Esophagus squamous epithelium (tissue), 5 donors: Measurements from ENCODE around the gene C8B. TPM values are rescaled to one million over a fixed set of nuclear protein-coding genes. Genes with fewer than 3 reads are reported as not detected.

Experiments
- DNase-seq: peaks from one replicate; lab custom pipeline; 2025; lab: John Stamatoyannopoulos, UW
- H3K27ac ChIP-seq, 4 donors: fragments of 200-600 bp; sonication (generic); one replicate each; pipeline ENCODE4 v1.5.1; 2016 to 2019; ENCODE audit warnings: mild to moderate bottlenecking in 1 of 4
- H3K27me3 ChIP-seq, 4 donors: fragments of 200-600 bp; sonication (generic); 1 replicate in 3 of 4; 2 replicates in 1 of 4; pipeline versions ENCODE4 v1.5.1 to v1.6.0; 2017 to 2021; ENCODE audit warnings: antibody characterized with exemption in 1 of 4
- H3K36me3 ChIP-seq, 3 donors: fragments of 200-600 bp; sonication (generic); one replicate each; pipeline ENCODE4 v1.5.1; 2016 to 2019
- H3K4me1 ChIP-seq, 3 donors: fragments of 200-600 bp; sonication (generic); one replicate each; pipeline ENCODE4 v1.5.1; 2017 to 2019
- H3K4me3 ChIP-seq, 4 donors: fragments of 200-600 bp; sonication (generic); 1 replicate in 3 of 4; 2 replicates in 1 of 4; pipeline ENCODE4 v1.5.1; 2016 to 2019; ENCODE audit warnings: mild to moderate bottlenecking in 2 of 4, moderate library complexity in 1 of 4
- H3K9me3 ChIP-seq, 3 donors: fragments of 200-600 bp; sonication (generic); one replicate each; pipeline ENCODE4 v1.5.1; 2016 to 2019
- POLR2A ChIP-seq, 4 donors: fragments of 450-650 bp; IDR thresholded peaks; one replicate each; pipeline ENCODE4 v1.6.1; 2017; ENCODE audit warnings: antibody characterized with exemption in 4 of 4, mild to moderate bottlenecking in 4 of 4, moderate library complexity in 3 of 4
- WGBS, 2 donors: methylation state at CpG; one replicate each; pipeline ENCODE4 v1.1.5; 2018; 5-methylcytosine and 5-hydroxymethylcytosine counted together
- intact Hi-C: fragments of 100-400 bp; cut with DNase I; formaldehyde crosslinking; loops from one replicate; pipeline ENCODE4 v1.15.0; 2022
- total RNA-seq, 4 donors: library from RNA; depleted of rRNA; stranded (reverse); fragments of >200 nt; gene quantifications; one replicate each; pipeline ENCODE4 v1.1.0, GENCODE V29; 2016
- TF ChIP-seq, protein P1 (sequence below), 6 experiments: fragments of 450-650 bp in 4 of 6; fragments of 200-600 bp in 2 of 6; sonication (generic) in 2 of 6; IDR thresholded peaks; one replicate each; pipeline ENCODE4 v1.5.1; 2016 to 2019; ENCODE audit warnings: antibody characterized with exemption in 6 of 6, mild to moderate bottlenecking in 4 of 6, moderate library complexity in 4 of 6
- donor health status: DM: yes; HTN: yes; CAD: no.

C8B gene
- total RNA-seq, 4 donors from 2014 or later: 0.30 TPM; not detected in 3

DNA sequence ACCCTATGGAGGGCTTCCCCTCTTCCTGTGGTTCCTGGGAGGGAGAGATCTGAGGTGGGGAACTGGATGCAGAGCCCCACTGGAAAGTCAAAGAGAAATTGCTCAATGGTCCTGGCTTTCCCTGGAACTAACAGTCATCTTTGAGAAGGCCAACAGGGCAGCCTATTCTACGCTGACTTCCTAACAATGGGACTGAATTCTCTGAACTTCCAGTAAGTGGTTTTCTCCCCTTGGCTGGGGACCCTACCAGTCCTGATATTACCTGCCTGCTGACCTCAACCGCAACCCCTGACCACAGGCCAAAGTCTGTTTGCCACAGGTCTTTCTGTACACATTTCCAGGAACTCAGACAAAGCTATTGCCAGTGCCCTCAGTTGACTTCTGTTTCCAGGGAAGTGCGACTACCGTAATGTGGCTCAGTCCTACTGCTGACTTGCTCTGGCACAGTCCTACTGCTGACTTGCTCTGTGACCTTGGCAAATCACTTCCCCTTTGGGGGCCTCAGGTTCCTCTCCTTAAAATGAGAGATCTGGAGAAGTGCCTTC lies 55.3 kb downstream of the C8B start:
- Histone ChIP-seq H3K36me3 (no peaks in the 10 kb centered on the region), H3K27me3 (peaks cover 0 to 14% (median 0%) of the 10 kb centered on the region in 4 donors), H3K4me3 (no peak overlapping the region), H3K9me3 (no peaks in the 10 kb centered on the region), H3K27ac (no peak overlapping the region), H3K4me1 (no peaks in the 10 kb centered on the region)
- DNase-seq: no peak
- WGBS, 2 donors: 54 to 59% methylated on average over 3 of the region's 4 CpGs
- TF ChIP-seq POLR2A (IDR thresholded peaks at IDR 0.05): no peak
- TF ChIP-seq, protein P1, sequence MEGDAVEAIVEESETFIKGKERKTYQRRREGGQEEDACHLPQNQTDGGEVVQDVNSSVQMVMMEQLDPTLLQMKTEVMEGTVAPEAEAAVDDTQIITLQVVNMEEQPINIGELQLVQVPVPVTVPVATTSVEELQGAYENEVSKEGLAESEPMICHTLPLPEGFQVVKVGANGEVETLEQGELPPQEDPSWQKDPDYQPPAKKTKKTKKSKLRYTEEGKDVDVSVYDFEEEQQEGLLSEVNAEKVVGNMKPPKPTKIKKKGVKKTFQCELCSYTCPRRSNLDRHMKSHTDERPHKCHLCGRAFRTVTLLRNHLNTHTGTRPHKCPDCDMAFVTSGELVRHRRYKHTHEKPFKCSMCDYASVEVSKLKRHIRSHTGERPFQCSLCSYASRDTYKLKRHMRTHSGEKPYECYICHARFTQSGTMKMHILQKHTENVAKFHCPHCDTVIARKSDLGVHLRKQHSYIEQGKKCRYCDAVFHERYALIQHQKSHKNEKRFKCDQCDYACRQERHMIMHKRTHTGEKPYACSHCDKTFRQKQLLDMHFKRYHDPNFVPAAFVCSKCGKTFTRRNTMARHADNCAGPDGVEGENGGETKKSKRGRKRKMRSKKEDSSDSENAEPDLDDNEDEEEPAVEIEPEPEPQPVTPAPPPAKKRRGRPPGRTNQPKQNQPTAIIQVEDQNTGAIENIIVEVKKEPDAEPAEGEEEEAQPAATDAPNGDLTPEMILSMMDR (IDR thresholded peaks at IDR 0.05): no peak
- intact Hi-C loops: no loop called here

DNA sequence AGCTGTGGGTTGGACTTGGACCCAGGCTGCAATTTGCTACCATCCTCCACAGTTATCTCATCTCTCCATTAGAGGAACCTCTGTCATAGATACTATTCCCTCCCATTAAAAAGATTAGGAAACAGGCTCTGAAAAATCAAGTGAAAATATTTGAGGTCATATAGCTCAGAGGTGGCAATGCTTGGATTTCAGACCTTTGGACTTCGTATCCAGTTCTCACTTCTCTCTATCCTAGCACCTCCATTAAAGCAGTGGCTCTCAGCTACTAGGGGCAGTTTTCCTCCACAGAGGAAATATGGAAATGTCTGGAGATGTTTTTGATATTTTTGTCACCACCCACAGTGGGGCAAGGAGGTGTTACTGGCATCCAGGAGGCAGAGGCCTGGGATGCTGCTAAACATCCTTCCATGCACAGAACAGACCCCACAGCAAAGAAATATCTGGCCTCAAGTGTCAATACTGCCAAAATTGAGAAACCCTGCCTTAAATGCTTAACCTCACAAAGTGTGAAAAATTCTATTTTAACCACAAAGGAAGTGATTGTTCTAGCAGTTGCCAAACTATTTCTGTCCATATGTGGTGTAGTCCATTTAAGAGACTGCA lies 57.1 kb downstream of the C8B start:
- H3K4me1 ChIP-seq: no peaks in the 10 kb centered on the region
- WGBS, 2 donors: 79 to 80% methylated on average over 1 of the region's 1 CpG
- no peaks in the 10 kb centered on the region for H3K9me3 ChIP-seq
- no peak overlapping the region for H3K27ac ChIP-seq
- no peaks in the 10 kb centered on the region for H3K36me3 ChIP-seq
- no peak overlapping the region for H3K4me3 ChIP-seq
- no peak for TF ChIP-seq POLR2A (IDR thresholded peaks at IDR 0.05)
- TF ChIP-seq, protein P1 (IDR thresholded peaks at IDR 0.05): no peak
- no peak for DNase-seq
- peaks cover 0 to 10% (median 0%) of the 10 kb centered on the region in 4 donors for H3K27me3 ChIP-seq
- intact Hi-C loops: no loop called here

DNA sequence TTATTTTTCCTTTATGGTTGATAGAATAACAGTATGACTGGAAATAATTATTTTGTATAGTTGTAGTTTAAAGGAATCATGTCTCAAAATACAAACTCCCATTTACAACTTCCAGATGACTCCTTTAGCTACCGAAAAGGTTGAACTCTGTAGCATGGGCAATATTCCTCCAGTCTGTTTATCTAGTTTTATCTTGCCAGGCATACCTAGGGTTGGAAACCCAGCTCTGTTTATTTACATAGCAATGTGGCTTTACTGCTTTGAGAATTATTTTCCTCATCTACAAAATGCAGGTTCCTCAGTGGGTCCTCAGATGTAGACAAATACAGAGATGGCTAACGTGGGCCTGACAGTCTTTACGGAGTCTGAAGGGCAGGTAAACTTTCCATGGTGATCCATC lies 60.1 kb downstream of the C8B start:
- 65 to 73% methylated on average over 3 of the region's 3 CpGs for WGBS, 2 donors
- intact Hi-C loops: no loop called here

DNA sequence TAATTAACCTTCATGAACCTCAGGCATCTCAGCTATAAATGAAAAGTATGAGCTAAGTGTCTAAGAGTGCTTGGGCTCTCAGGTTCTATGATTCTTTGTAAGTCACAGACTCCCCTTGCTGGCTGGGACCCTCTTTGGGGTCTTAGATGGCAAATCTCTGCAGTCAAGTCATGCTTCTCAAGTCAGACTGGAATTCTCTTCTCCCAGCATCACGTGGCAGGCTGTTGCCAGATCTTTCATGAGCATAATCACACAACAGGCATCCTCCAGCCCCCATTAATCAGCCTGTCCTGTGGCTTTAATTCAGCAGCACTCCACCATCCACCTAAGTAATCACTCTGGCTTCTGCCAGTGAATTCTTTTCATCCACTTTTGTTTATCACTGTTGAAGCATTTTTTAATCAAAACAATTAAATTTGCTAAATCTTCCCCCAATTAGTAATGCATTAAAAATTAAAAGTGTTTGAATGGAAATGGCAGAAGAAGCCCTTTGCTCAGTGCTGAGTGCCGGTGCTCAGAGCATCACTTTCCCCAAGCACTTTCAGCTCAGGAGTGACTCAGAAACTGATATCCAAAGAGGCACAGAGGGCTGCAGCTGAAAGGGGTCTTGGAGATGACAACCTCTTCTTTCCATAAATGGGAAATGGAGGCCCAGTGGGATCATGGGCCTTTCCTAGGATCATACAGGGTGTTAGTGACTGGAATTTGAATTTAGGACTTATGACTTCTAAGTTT lies 61.0 kb downstream of the C8B start:
- H3K9me3 ChIP-seq: no peaks in the 10 kb centered on the region
- no peak overlapping the region for H3K4me3 ChIP-seq
- H3K27ac ChIP-seq: no peak overlapping the region
- intact Hi-C loops: no loop called here
- no peak for DNase-seq
- WGBS, 2 donors: 48 to 51% methylated on average over 2 of the region's 2 CpGs
- no peaks in the 10 kb centered on the region for H3K36me3 ChIP-seq
- TF ChIP-seq, protein P1 (IDR thresholded peaks at IDR 0.05): no peak
- TF ChIP-seq POLR2A (IDR thresholded peaks at IDR 0.05): no peak
- H3K4me1 ChIP-seq: no peaks in the 10 kb centered on the region
- H3K27me3 ChIP-seq: peaks cover 0 to 5% (median 0%) of the 10 kb centered on the region in 4 donors

More for the DNA sequence above, 60.1 kb downstream of the C8B start:
- Histone ChIP-seq H3K36me3 (no peaks in the 10 kb centered on the region), H3K27ac (no peak overlapping the region), H3K4me3 (no peak overlapping the region), H3K9me3 (no peaks in the 10 kb centered on the region), H3K27me3 (peaks cover 0 to 11% (median 0%) of the 10 kb centered on the region in 4 donors), H3K4me1 (no peaks in the 10 kb centered on the region)
- no peak for TF ChIP-seq POLR2A (IDR thresholded peaks at IDR 0.05)
- TF ChIP-seq, protein P1 (IDR thresholded peaks at IDR 0.05): no peak
- DNase-seq: no peak

DNA sequence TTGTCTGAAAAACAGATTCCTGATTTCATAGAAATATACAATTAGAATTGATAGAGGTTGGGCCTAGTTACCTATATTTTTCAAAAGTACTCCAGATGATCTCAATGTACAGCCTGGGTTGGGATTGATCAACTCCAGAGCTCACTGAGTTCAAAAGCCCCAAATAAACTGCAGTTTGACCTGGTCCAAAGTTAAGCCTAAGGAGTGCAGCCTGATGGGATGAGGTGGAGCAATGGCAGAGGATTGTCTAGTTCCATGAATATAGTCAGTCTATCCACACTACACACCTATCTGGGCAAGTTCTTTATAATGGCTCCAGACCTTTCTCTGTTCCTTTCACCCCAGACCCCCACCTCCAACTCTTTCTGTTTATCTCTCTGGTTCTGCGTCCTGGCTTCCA lies 62.0 kb downstream of the C8B start:
- H3K4me1 ChIP-seq: no peaks in the 10 kb centered on the region
- 67 to 88% methylated on average over 1 of the region's 1 CpG for WGBS, 2 donors
- peaks cover 0 to 5% (median 0%) of the 10 kb centered on the region in 4 donors for H3K27me3 ChIP-seq
- H3K27ac ChIP-seq: no peak overlapping the region
- intact Hi-C loops: no loop called here
- no peak for DNase-seq
- H3K36me3 ChIP-seq: no peaks in the 10 kb centered on the region
- no peak overlapping the region for H3K4me3 ChIP-seq
- TF ChIP-seq, protein P1 (IDR thresholded peaks at IDR 0.05): no peak
- TF ChIP-seq POLR2A (IDR thresholded peaks at IDR 0.05): no peak
- no peaks in the 10 kb centered on the region for H3K9me3 ChIP-seq
